ENCODE data around the gene SLC29A3.
"Not testable (repeated sequence)": the region's sequence is repeated elsewhere in the genome, so short reads cannot be mapped to it uniquely, and the experiment has no call there.

The SLC29A3 gene

DNA sequence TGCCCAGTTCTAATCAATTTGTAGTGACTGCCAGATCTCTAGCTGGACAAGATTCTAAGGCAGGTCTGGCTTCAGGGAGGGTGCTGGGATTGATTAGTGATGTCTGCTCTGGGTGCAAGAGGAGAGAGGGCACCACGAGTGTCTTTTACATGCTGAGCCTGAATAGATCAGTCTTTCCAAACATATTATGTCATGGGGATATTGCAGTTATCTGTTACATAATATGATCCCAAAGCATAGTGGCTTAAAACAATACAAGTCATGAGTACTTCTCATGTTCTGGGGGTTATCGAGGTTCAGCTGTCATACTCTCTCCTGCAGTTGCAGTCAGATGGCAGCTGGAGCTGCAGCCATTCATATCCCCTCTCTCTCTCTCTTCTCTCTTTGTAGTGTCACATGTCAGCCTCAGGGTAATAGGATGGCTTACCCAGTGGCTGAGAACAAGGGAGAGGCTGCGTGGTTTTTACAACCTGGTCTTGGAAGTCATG lies 26.0 kb downstream of the SLC29A3 start:
- no peak for DNase-seq (ENCODE audit: low read depth in 3 of 3, low spot score in 1 of 3)

GRCh38 chr10:71345694-71346093 lies 26.6 kb downstream of the SLC29A3 start:
- no peak for DNase-seq (ENCODE audit: low read depth in 3 of 3, low spot score in 1 of 3)

DNA sequence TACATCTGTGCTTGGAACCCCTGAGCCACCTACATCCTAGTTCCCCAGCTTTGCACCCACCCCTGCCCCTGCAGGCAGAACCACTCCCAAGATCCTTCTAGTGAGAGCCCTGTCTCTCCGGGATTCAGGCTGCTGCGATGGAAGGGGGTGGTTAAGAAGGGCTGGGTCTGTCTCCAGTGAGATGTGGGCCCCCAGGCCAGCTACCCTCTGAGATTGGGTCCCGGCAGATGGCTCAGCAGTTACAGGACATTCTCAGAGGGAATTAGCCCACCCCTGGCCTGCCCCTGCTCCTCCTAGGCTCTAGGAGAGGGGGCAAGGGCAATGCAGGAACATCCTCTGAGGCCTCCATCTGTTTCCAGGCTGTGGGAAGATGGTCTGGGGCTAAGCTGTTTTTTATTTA lies 27.7 kb downstream of the SLC29A3 start:
- no peak for DNase-seq (ENCODE audit: low read depth in 3 of 3, low spot score in 1 of 3)

DNA sequence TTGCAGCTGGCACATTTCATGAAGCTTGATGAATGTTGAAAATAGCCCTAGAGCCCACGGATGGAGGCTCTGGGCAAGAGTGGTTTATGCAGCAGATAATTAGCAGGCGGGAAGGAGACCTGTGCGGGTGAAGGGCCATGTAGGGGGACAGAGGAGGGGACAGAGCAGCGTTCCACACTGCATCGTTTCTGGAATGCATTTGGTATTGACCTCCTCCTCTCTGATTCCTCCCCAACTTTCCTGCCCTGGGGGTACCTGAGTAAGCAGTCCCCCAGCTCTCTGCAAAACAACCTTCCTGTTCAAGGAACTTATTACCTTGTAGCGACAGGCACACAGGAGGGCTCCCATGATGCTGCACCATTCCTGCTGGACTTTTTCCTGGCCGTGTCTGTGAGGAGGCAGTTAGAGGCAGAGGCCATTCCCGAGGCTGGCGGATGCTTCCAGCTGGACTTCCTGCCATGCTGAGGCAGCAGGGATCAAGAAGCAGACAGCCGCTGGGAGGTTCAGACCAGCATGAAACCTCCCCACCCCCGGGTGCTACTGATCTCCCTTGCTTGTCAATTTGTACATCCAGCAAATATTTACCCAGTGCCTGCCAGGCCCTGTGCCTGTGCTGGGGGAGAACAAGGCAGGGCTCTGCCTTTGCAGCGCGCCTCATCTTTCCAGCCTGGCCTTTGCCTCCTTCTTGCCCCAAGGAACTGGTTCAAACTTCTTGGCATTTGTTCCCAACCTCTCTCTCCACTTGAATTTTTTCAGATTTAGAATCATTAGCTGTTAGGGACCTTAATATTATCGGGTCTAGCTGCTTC lies 28.7 kb downstream of the SLC29A3 start:
- DNase-seq (ENCODE audit: low read depth in 3 of 3, low spot score in 1 of 3), result no peak

GRCh38 chr10:71348850-71349249 lies 29.8 kb downstream of the SLC29A3 start:
- no peak for DNase-seq (ENCODE audit: low read depth in 3 of 3, low spot score in 1 of 3)

- DNase-seq (ENCODE audit: low read depth in 3 of 3, low spot score in 1 of 3), result no peak
Measured at GRCh38 chr10:71349406-71349805, 30.3 kb downstream of the SLC29A3 start.

- no peak for DNase-seq (ENCODE audit: low read depth in 3 of 3, low spot score in 1 of 3)
Measured at GRCh38 chr10:71351087-71351486, 32.0 kb downstream of the SLC29A3 start.

- no peak for DNase-seq (ENCODE audit: low read depth in 3 of 3, low spot score in 1 of 3)
Measured at GRCh38 chr10:71351628-71352319, 32.7 kb downstream of the SLC29A3 start.

DNA sequence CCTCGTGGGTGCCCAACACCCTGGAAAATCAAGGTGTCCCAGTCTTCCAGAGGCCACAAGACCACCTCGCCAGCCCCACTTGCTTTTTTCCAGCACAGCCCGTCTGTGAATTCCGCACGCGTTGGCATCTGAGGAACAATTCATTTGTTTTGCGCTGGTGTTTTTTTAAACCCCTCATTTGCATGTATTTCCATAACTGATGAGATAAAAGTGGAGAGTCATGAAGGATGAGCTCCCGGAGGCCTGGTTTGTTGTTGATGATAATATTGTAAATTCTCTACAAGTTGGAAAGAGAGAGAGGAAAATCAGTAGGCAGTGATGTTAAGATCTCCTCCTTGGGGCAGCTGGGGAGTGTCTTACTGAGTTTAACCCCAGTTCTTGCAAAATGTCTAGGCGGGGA lies 34.6 kb downstream of the SLC29A3 start:
- no peak for DNase-seq (ENCODE audit: low read depth in 3 of 3, low spot score in 1 of 3)

- DNase-seq (ENCODE audit: low read depth in 3 of 3, low spot score in 1 of 3), result no peak
Measured at GRCh38 chr10:71354776-71355175, 35.7 kb downstream of the SLC29A3 start.

GRCh38 chr10:71355886-71356285 lies 36.8 kb downstream of the SLC29A3 start:
- DNase-seq (ENCODE audit: low read depth in 3 of 3, low spot score in 1 of 3), result no peak

GRCh38 chr10:71357792-71358265 lies 38.8 kb downstream of the SLC29A3 start:
- DNase-seq (ENCODE audit: low read depth in 3 of 3, low spot score in 1 of 3), result no peak

DNA sequence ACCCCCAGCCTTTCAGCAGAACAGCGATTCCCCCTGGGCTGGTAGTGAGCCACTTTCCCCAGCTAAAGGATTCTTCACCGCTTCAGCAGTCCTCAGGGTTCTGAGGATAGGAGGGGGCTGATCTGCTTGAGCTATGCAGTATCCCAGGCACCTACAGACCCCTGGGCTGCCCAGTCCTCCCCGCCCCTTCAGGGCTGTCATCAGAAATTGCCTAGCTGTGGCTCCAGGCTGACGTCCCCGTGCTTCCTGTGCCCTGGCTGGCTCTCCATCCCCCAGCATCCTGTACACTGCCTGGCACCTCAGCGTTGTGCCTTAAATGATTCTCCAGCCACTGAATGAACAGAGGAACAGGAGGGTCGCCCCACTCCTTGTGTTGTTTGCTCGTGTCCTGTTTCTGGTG lies 39.2 kb downstream of the SLC29A3 start:
- no peak for DNase-seq (ENCODE audit: low read depth in 3 of 3, low spot score in 1 of 3)

- not testable (repeated sequence) for DNase-seq (ENCODE audit: low read depth in 3 of 3, low spot score in 1 of 3)
Measured at GRCh38 chr10:71358906-71359305, 39.8 kb downstream of the SLC29A3 start.

GRCh38 chr10:71359364-71360046 lies 40.4 kb downstream of the SLC29A3 start:
- DNase-seq (ENCODE audit: low read depth in 3 of 3, low spot score in 1 of 3), result no peak

DNA sequence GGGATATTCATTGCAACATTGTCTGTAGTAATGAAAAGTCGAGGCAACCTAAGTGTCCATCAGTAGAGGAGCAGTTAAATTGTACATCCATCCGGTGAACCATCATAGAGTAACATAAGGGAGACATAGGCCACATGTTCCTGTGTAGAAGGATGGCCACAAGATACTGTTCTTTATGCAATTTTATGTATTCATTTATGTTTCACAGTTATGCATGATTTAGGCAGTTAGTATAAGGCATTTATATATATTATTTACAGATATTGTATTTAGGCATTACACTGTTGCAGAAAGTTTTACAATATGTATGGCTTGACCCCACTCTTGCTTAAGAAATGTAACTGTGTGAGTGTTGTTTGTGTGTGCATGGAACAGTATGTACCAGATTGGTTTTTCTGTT lies 41.7 kb downstream of the SLC29A3 start:
- DNase-seq (ENCODE audit: low read depth in 3 of 3, low spot score in 1 of 3), result no peak

DNA sequence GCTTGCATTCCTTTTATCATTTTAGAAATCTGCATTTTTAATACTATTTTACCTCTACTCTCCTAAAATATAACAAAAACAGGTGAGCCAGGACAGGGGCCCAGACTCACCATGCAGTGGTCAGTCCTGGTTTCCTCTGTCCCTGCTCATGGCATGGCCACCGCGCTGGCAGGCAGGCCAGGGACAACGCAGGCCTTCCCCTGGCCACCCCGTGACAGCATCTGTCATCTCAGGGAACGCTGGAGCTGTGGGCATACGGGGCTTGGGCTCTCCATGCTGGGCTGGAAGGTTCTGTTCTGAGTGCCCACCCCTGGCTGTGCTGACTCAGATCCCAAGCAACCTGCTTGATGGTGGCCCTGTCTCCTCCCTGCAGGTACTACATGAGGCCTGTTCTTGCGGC lies 42.5 kb downstream of the SLC29A3 start:
- no peak for DNase-seq (ENCODE audit: low read depth in 3 of 3, low spot score in 1 of 3)

DNA sequence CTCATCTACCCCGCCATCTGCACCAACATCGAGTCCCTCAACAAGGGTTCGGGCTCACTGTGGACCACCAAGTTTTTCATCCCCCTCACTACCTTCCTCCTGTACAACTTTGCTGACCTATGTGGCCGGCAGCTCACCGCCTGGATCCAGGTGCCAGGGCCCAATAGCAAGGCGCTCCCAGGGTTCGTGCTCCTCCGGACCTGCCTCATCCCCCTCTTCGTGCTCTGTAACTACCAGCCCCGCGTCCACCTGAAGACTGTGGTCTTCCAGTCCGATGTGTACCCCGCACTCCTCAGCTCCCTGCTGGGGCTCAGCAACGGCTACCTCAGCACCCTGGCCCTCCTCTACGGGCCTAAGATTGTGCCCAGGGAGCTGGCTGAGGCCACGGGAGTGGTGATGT lies 43.1 kb downstream of the SLC29A3 start:
- DNase-seq (ENCODE audit: low read depth in 3 of 3, low spot score in 1 of 3), result no peak

GRCh38 chr10:71363936-71364335 lies 44.9 kb downstream of the SLC29A3 start:
- no peak for DNase-seq (ENCODE audit: low read depth in 3 of 3, low spot score in 1 of 3)

- DNase-seq (ENCODE audit: low read depth in 3 of 3, low spot score in 1 of 3), result no peak
Measured at GRCh38 chr10:71365366-71365765, 46.3 kb downstream of the SLC29A3 start.

- DNase-seq (ENCODE audit: low read depth in 3 of 3, low spot score in 1 of 3), result no peak
Measured at GRCh38 chr10:71366690-71367089, 47.6 kb downstream of the SLC29A3 start.

DNA sequence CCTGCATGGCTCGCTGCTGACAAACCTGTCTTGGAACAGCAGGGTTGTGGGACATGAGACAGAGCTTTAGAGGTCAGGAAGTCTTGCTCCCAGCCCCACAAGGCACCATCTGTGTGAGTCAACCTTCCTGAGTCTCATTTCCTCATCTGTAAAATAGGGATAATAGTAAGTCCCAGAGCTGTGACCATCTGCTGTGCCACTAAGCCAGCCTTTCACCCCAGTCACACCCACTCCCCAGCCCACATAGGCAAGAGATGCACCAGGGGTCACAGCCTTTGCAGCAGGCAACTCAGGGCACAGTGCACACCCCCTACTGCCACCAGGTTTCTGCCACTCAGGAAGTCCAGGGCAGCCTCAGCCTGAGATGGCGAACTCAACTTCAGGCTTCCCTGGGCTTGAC lies 48.2 kb downstream of the SLC29A3 start:
- DNase-seq (ENCODE audit: low read depth in 3 of 3, low spot score in 1 of 3), result no peak
